GM18870 (cell line): ENCODE data around the gene SERPINB10.

ENCODE experiments used
- ATAC-seq: cut with Tn5 transposase; IDR thresholded peaks from one replicate; pipeline ENCODE4 v1.9.1; 2021; ENCODE audit warnings: moderate library complexity; ENCODE audit not compliant: unreplicated experiment

The SERPINB10 gene, protein sequence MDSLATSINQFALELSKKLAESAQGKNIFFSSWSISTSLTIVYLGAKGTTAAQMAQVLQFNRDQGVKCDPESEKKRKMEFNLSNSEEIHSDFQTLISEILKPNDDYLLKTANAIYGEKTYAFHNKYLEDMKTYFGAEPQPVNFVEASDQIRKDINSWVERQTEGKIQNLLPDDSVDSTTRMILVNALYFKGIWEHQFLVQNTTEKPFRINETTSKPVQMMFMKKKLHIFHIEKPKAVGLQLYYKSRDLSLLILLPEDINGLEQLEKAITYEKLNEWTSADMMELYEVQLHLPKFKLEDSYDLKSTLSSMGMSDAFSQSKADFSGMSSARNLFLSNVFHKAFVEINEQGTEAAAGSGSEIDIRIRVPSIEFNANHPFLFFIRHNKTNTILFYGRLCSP

DNA sequence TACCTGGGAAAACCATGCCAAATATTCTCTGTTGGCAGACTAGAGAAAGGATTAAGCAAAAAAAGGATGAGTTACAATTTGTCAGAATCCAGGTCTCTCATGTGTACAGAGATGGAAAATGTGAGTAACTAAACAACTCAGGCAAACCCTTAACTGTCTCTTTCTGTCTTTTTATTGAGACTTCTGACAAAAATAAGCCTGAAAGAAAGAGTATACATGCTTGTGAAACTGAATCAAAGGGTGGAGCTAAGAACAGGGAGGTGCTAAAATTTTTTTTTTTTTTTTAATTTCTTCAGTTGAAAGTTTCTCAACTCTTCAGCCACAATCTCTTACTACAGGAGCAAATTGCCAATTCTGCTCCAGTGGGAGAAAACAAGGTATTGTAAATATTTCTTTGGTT lies at the start of gene SERPINB10:
TSS of gene SERPINB10 (plus strand) at position 295 of the 400 bp plus-strand sequence. CDS start 7,553 bp downstream, outside the sequence.
- peak; percentile 65 for ATAC-seq

DNA sequence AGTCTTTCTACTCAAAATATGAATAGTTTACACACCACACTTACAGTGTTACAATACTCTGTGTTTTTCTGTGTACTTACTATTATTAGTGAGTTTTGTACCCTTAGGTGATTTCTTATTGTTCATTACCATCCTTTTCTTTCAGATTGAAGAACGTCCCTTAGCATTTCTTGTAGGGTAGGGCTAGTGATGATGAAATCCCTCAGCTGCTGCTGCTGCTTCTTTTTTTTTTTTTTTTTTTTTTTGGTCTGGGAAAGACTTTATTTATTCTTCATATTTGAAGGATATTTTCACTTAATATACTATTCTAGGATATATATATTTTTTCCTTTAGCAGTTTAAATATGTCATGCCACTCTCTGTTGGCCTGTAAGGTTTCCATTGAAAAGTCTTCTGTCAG lies 49.3 kb upstream of the SERPINB10 start:
- no peak for ATAC-seq

DNA sequence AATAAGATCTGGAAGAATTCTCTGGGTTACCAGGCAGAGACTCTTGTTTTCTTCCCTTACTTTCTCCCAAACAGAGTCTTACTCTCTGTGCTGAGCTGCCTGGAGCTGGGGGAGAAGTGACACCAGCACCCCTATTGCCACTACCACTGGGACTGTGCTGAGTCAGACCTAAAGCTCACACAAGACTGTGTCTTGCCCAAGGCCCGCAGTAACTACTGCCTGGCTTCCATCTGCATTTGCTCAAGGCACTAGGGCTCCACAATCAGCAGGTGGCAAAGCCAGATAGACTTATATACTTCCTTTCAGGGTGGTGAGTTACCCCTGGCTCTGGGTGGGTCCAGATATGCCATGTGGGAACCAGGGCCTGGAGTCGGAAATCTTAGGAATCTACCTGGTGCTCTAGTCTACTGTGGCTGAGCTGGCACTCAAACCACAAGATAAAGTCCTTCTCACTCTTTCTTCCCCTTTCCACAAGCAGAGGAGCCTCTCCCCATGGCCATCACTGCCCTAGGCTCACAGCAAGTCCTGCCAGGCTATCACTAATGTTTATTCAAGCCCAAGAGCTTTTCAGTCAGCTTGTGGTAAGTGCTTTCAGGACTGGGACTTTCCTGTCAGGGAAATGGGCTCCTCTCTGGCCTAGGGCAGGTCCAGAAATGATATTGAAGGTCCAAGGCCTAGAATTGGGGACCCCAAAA lies 47.8 kb upstream of the SERPINB10 start:
- ATAC-seq, result no peak

DNA sequence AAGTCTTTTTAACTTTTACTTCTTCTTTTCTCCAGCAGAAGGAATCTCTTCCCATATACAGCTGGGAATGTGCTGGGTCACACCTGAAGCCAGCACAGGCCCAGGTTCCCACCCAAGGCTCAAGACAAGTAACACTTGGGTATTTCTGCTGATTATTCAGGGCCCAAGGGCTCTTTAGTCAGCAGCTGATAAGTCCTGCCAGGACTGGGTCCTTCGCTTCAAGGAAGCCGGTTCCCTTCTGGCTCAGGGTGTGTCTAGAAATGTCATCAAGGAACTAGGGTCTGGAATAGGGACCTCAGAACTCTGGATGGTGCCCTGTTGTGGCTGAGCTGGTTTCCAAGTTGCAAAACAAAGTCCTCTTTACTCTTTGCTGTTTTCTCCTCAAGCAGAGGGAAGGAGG lies 47.2 kb upstream of the SERPINB10 start:
- ATAC-seq, result no peak

DNA sequence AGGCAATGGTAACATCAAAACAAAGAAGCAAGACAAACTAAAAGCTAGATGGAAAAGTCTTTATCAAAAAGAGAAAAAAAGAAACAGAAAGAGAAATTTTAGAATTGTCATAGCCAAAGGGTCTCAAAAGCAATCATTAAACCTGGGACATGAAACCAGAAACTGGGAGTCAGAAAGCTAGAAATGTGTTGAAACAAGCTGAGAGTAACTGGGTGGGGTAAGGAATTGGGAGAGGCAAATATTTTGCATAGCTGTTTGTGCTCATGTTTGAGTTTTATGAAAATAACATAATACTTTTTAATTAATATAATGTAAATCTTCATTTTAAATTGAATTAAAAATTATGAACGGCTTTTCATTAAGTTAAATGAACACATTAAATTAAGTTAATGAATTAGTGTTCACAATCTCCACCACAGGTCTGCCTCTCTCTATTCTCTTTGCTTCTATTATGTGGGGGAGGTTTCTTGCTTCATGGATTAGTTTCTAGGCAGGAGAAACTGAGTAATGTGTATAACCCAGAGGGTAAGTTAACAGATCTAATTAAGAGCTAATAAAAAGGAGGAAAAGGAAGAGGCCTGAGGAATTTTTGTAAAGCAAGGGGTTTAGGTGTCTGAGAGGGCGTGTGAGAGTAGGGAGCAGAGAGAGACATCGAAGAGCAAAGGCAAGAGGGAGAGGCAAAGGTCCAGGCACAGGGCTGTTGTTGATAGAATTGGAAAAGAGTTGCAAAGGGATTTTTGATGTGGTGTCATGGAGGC lies 40.2 kb upstream of the SERPINB10 start:
- no peak for ATAC-seq

DNA sequence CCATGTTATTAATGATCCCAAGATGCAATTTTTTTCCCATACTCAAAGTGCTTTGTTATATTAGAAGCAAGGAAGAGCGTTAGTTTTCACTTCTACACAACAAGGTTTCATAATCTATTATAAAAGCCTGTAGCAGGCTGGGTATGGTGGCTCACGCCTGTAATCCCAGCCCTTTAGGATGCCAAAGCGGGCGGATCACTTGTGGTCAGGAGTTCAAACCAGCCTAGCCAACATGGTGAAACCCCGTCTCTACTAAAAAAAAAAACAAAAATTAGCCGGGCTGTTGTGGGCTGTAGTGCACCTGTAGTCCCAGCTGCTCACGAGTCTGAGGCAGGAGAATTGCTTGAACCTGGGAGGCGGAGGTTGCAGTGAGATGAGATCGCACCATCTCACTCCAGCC lies 39.2 kb upstream of the SERPINB10 start:
- no peak for ATAC-seq

DNA sequence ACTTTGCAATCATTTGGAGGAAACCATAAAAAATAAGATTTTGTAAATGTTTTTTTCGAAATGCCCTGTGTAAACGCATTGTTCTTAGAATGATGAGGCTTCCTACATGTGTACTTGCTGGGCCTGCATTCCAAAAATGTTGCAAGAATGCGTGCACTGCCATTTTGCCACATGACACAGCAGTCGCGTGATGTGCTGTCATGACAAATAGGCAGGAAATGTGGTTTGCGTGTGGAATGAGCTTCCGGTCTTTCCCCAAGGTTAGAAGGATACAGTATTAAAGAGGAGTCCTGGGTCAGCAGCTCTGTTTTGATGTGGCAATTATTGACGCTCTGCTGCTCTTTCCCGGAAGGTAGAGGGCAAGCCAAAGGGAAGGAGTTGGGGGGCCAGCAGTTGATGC lies 38.4 kb upstream of the SERPINB10 start:
- ATAC-seq, result no peak

DNA sequence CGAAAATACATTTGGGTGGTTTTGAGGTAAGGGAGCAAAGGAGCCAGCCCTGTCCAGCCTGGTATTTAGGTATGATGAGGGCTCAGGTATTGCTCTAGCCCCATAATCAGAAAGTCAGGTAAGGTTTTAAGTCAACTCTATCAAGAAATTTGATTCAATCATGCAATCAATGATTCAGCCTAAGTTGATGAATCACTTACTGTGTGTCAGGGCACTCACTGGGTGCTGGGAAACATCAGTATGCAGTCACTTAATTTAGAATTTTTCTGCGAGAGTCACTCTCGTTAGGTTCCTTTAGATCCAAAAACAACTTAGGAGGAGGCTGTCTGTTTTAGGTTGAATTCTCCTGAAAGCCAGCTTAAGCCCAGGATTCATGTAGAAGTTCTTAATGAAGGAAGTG lies 37.9 kb upstream of the SERPINB10 start:
- no peak for ATAC-seq

DNA sequence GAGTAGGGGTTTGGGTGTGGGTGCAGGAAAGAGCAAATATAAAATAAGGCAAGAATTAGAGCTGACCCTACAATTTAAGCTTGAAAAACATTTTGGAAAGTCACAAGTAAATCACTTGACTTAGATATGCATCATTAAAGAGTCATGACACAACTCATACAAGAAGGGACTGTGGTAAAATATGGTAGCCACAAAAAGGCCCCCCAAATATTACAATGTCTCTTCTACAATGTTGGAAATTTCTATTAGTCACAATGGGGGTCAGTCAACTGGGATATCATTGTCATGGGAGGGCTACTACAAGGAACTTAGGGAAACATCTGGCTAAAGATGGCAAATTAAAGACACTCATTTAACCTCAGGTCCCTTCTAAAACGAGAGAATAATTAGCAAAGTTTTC lies 35.9 kb upstream of the SERPINB10 start:
- no peak for ATAC-seq

DNA sequence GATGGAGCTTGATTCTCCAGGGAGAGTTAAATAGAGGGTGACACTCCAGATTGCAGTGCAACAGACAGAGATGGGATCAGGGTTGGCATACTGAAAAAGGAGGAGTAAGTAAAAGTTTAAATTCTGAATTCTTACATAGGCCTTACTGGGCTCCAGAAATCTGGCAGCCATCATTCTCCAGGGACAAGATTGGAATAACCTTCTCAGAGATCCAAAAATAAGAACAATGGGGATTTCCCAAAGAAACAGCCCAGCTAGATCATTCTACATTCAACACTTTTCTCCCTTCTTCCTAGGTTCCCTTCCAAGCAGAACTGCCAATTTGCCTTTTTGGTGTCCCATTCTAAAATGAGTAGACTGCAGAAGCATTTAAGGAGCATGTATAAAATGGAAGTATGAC lies 35.2 kb upstream of the SERPINB10 start:
- ATAC-seq, result no peak

DNA sequence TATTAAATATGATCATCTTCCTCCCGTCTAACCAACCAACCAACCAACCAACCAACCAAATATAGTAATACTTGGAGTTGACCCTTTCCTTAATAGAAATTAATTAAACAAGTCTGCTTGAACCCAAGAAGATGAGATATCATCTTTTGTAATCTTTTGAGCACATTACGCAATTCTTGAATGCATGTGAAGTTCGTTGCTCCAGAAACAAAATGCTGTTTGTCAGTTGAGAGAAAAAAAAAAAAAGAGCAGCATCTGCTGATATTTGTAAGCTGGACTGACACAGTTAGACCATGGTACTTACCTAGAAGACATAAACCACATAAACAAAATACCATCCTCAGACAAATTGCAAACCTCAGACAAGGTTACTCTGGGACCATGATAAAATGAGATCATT lies 29.4 kb upstream of the SERPINB10 start:
- ATAC-seq, result no peak

DNA sequence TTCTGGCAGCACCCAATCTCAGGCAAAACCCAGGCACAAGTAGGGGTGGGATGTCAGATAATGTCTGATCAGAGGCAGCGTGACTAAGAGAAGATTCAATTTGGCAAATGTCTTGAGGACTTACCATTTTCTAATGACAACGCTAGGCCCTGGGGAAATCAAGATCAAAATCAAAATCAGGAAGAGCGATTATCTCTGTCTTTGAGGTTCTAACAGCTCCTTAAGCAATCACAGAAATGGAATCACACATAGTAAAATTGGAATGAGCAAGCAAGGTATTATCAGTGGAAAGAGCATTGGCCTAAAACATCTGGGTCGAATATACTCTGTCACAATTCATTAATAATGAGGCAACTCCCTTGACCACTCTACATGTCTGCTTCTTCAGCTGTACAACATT lies 28.8 kb upstream of the SERPINB10 start:
- no peak for ATAC-seq

DNA sequence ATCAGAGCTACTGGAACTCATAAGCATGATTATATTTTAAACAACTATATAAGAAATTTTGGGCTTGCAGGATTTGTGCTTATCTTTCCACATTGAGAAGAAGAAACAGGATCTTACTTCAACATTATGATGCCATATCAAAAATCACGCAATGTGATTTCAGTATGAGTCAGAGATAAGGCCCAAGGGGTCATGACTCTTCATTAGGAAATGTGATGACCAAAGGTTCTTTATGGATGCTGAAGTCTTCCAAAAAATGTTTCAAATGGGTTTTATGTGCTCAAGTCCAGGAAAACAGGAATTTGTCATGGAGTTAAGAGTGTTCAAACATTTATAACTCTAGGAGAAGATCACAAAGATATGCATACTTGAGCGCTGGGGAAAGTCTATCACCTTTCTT lies 28.0 kb upstream of the SERPINB10 start:
- ATAC-seq, result no peak

DNA sequence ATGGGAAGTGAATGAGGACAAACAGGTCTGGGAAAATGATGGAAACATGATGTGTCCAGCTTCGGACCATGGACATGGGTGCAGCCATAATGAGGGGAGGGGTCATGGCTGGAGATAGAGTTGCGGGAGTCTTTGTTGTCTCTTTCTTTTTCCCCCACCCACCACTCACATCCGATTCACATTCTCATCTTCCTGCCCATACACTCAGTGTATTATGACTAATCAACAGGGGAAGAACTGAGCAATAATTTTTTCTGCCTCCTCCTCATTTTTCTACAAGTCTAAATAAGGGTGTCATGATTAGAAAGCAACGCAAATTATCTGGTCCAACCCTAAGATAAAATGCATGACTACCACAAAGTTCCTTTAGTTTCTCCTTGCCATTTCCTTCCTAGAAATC lies 25.9 kb upstream of the SERPINB10 start:
- ATAC-seq, result no peak

DNA sequence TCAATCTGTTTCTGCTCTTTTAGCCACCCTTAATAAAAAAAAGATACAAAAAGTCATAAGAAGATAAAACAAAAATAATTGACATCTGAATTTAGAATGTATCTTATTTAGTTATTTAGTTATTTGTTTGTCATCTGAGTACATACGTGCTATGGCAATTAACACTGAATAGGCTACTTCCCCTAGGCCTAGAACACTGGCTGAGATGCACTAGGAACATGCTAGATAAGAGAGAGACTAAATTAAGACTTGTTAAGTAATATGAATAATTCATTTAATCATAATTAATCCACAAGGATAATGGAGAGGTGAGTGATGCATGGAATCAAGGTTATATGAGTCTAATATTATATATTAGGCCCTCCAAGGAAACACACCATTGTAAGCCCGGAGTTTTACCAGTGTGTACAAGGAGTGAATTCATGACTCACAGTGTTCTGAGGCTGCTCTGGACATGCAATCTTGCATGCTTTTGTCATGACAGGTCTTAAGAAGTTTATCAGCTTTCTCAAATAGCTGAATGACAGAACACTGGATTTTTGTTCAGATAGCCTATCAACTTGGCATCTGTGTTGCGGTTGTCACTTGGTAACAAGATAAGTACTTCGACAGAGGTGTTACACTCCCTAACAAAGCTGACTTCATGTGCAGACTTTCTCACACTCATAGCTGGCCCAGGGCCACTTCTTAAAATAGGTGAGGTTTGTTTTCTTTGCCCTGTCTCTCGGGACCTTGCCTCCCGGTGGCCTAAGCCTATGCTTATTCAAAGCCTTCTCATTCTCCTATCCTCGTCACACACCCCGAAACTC lies 25.2 kb upstream of the SERPINB10 start:
- no peak for ATAC-seq

DNA sequence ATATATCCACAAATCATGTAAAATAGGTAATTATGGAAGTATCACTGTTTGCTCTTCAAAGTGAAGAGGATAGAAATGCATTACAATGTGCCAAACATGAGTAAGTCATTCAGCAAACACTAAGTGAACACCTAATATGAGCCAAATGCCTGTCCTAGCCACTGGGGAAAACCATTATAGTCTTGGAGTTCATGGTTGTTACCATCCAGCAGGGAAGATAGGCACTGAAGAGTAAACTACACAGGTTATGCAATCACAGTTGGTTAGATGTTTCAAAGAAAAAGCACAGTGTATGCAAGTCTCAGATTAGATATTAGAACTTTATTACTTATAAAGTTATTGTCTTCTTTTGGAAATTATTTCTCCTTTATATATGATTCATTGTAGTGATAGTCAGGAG lies 24.1 kb upstream of the SERPINB10 start:
- no peak for ATAC-seq

DNA sequence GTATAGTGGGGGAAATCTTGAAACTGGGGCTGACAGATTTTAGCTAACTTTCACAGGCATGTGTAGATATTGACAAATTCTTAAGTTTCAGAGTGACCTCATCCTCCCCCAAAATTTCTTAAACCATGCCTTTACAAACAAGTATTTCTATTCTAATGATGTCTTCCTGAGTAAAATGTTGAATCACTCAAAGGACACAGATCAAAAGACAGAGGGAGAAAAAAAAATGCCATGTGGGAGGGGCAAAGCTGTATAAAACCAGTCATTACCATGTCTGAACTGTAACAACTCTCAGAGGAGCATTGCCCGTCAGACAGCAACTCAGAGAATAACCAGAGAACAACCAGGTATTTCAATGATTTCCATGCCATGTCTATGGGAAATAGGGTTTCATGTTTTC lies 20.3 kb upstream of the SERPINB10 start, which contains the start of gene SERPINB2:
TSS of gene SERPINB2 (plus strand) at position 282 of the 400 bp plus-strand sequence. CDS start 3,740 bp downstream, outside the sequence.
- ATAC-seq, result no peak

DNA sequence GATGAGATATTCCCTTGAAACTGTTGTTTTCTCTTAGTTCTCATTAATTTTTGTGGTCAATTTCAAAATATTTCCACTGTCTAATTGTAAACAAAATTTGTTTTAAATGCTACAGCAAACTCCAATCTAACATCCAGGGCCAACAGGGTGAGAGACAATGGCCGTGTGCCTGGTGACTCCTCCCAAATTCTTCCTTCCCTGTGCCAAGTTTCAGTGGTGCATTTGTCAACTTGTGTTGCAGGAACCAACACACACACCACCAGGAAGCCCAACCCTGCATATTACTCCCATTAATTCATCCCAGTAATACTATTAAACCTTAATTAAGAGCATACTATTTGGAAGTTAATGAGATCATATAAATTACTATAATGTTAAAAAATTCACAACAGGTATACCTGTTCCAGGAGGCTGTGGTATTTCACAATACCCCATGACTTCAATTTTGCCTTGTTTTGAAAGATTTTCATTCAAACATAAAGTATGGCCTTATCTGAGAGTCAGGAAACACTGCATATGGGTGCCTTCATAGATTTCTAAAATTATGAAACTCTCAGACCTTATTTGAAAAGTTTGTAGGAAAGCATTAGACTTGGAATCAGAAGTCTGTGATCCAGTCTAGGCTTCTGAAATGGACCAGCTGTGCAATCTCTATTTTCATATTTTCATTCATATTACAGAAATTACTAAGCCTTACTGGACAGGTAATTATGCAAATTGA lies 19.1 kb upstream of the SERPINB10 start:
- no peak for ATAC-seq

DNA sequence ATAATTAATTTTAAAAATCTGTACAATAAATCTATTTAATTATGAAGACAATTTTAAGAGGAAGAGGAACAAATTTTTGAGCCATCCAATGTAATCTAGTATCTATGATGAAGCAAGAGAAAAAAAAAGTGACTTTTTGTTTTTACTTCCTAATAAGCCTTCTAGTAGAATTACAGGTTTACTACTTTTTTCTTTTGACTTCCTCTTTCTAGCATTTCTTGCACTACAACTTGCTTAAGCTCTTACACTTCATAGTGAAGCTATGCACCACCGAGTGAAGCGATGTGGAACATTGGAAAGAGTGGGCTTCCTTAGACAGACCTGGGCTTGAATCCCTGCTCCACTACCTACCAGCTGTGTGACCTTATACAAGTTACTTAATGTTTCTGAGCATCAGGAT lies 18.1 kb upstream of the SERPINB10 start:
- no peak for ATAC-seq
